GM23338 (cell line): ENCODE measurements around the gene TULP1. TPM values are rescaled to one million over a fixed set of nuclear protein-coding genes. Genes with fewer than 3 reads are reported as not detected.

Experiments
- ATAC-seq: fragments of 200-7000 bp; cut with Tn5 transposase; 3 replicates; pipeline ENCODE4 v1.9.1; 2020
- DNase-seq: peaks from one replicate; pipeline ENCODE4 v3.0.0-alpha.2; 2015; ENCODE audit warnings: low spot score
- H2AFZ ChIP-seq: fragments of 200-600 bp; sonication (generic); 2 replicates; pipeline ENCODE4 v1.8.0; 2016; ENCODE audit warnings: antibody characterized with exemption, mild to moderate bottlenecking, moderate library complexity
- H3F3A ChIP-seq: fragments of 200-600 bp; sonication (generic); replicated peaks from 2 replicates; pipeline ENCODE4 v1.8.0; 2017; ENCODE audit warnings: antibody characterized with exemption, mixed run types, low read depth
- H3K27ac ChIP-seq: fragments of 200-600 bp; sonication (generic); 2 replicates; pipeline ENCODE4 v1.6.1; 2016; ENCODE audit warnings: low read depth
- H3K27me3 ChIP-seq: fragments of 200-600 bp; sonication (generic); 2 replicates; pipeline ENCODE4 v1.8.0; 2016; ENCODE audit warnings: mild to moderate bottlenecking, mixed run types, moderate library complexity; ENCODE audit not compliant: insufficient read depth
- H3K36me3 ChIP-seq: fragments of 200-600 bp; sonication (generic); 2 replicates; pipeline ENCODE4 v1.8.0; 2016; ENCODE audit warnings: mild to moderate bottlenecking; ENCODE audit not compliant: insufficient read depth
- H3K4me1 ChIP-seq: fragments of 200-600 bp; sonication (generic); 2 replicates; pipeline ENCODE4 v1.8.0; 2016; ENCODE audit warnings: mild to moderate bottlenecking, moderate library complexity; ENCODE audit not compliant: insufficient read depth
- H3K4me2 ChIP-seq: fragments of 200-600 bp; sonication (generic); 2 replicates; pipeline ENCODE4 v1.7.1; 2017; ENCODE audit warnings: mixed run types
- H3K4me3 ChIP-seq: fragments of 200-600 bp; sonication (generic); 2 replicates; pipeline ENCODE4 v1.6.1; 2016; ENCODE audit warnings: mixed run types
- H3K79me2 ChIP-seq: fragments of 200-600 bp; sonication (generic); replicated peaks from 2 replicates; pipeline ENCODE4 v1.8.0; 2017; ENCODE audit warnings: mild to moderate bottlenecking; ENCODE audit not compliant: insufficient read depth
- H3K9me2 ChIP-seq: fragments of 200-600 bp; sonication (generic); 2 replicates; pipeline ENCODE4 v1.8.0; 2017; ENCODE audit not compliant: insufficient read depth
- H4K20me1 ChIP-seq: fragments of 200-600 bp; sonication (generic); replicated peaks from 2 replicates; pipeline ENCODE4 v1.8.0; 2017; ENCODE audit warnings: mild to moderate bottlenecking; ENCODE audit not compliant: insufficient read depth
- H3K27ac Mint-ChIP-seq: 2 replicates; pipeline ENCODE4 v1.8.0; 2020; ENCODE audit warnings: inconsistent platforms, mild to moderate bottlenecking, moderate library complexity, mixed read lengths
- H3K27me3 Mint-ChIP-seq: 3 replicates; pipeline ENCODE4 v1.8.0; 2022; ENCODE audit warnings: low read depth, mild to moderate bottlenecking, moderate library complexity, mixed read lengths, inconsistent platforms; ENCODE audit not compliant: insufficient read depth, poor library complexity
- H3K36me3 Mint-ChIP-seq: 3 replicates; pipeline ENCODE4 v1.8.0; 2021; ENCODE audit warnings: low read depth, mild to moderate bottlenecking, inconsistent platforms, moderate library complexity, mixed read lengths
- H3K4me1 Mint-ChIP-seq: 3 replicates; pipeline ENCODE4 v1.8.0; 2020; ENCODE audit warnings: mild to moderate bottlenecking, inconsistent platforms, mixed read lengths
- H3K4me3 Mint-ChIP-seq: 3 replicates; pipeline ENCODE4 v1.8.0; 2021; ENCODE audit warnings: moderate library complexity, mild to moderate bottlenecking, inconsistent platforms, mixed read lengths
- H3K9me3 Mint-ChIP-seq: 3 replicates; pipeline ENCODE4 v1.8.0; 2020; ENCODE audit warnings: moderate library complexity, mild to moderate bottlenecking, inconsistent platforms, mixed read lengths
- CREB1 ChIP-seq: fragments of 250-450 bp; sonication (Bioruptor Pico); IDR thresholded peaks from 2 replicates; pipeline ENCODE4 v1.5.0; 2020; ENCODE audit warnings: low read depth, mild to moderate bottlenecking, moderate library complexity
- CTCF ChIP-seq, 2 experiments: fragments of 200-600 bp in 1 of 2; sonication (generic) in 1 of 2; conservative IDR thresholded peaks; 2 replicates each; pipeline versions ENCODE4 v1.5.1 to v1.6.1; 2016 to 2017; ENCODE audit warnings: antibody characterized with exemption in 2 of 2, low read depth in 2 of 2, mild to moderate bottlenecking in 2 of 2, moderate library complexity in 1 of 2
- ETS1 ChIP-seq: IDR thresholded peaks from 2 replicates; pipeline ENCODE4 v1.6.1; 2016; ENCODE audit warnings: antibody characterized with exemption
- EZH2 ChIP-seq: fragments of 200-600 bp; sonication (generic); IDR thresholded peaks from one replicate; pipeline ENCODE4 v1.8.0; 2017; ENCODE audit warnings: antibody characterized with exemption, mild to moderate bottlenecking, low read depth; ENCODE audit not compliant: unreplicated experiment
- EZH2phosphoT487 ChIP-seq: fragments of 200-600 bp; sonication (generic); IDR thresholded peaks from one replicate; pipeline ENCODE4 v1.8.1; 2018; ENCODE audit warnings: antibody characterized with exemption; ENCODE audit not compliant: unreplicated experiment
- JUNB ChIP-seq: IDR thresholded peaks from one replicate; pipeline ENCODE4 v1.6.1; 2016; ENCODE audit warnings: antibody characterized with exemption; ENCODE audit not compliant: unreplicated experiment
- NANOG ChIP-seq: IDR thresholded peaks from 2 replicates; pipeline ENCODE4 v1.6.1; 2016; ENCODE audit warnings: antibody characterized with exemption, borderline replicate concordance
- POLR2AphosphoS5 ChIP-seq: IDR thresholded peaks from 2 replicates; pipeline ENCODE4 v1.6.1; 2016; ENCODE audit warnings: antibody characterized with exemption, low read depth
- REST ChIP-seq: IDR thresholded peaks from one replicate; pipeline ENCODE4 v1.6.1; 2018; ENCODE audit warnings: antibody characterized with exemption; ENCODE audit not compliant: unreplicated experiment
- STAT1 ChIP-seq: IDR thresholded peaks from one replicate; pipeline ENCODE4 v1.6.1; 2016; ENCODE audit warnings: antibody characterized with exemption; ENCODE audit not compliant: unreplicated experiment
- ZNF114 ChIP-seq: fragments of 250-450 bp; sonication (Bioruptor Pico); IDR thresholded peaks from 2 replicates; pipeline ENCODE4 v1.5.0; 2020; ENCODE audit warnings: mild to moderate bottlenecking, moderate library complexity
- ZNF331 ChIP-seq: fragments of 250-450 bp; sonication (Bioruptor Pico); IDR thresholded peaks from 2 replicates; pipeline ENCODE4 v1.5.0; 2020; ENCODE audit warnings: low read depth, mild to moderate bottlenecking, moderate library complexity
- ZNF462 ChIP-seq: fragments of 250-450 bp; sonication (Bioruptor Pico); IDR thresholded peaks from 2 replicates; pipeline ENCODE4 v1.5.0; 2020; ENCODE audit warnings: mild to moderate bottlenecking, moderate library complexity
- polyA plus RNA-seq: library from polyadenylated mRNA; unstranded; fragments of >200 nt; fragmentation: Nextera tagmentation; extraction: Ambion mirVana; gene quantifications from 2 replicates; pipeline ENCODE4 v1.2.1, GENCODE V29; 2016
- total RNA-seq: library from RNA; depleted of rRNA; stranded (reverse); fragments of >200 nt; shearing (Covaris generic); gene quantifications from 2 replicates; pipeline ENCODE4 v1.2.3, GENCODE V29; 2014

Gene TULP1
- total and polyA plus RNA-seq, 2 experiments from 2014 or later, result 3.0 to 3.8 TPM

GRCh38 chr6:35494161-35494563 lies 18.5 kb downstream of the TULP1 start:
- Histone ChIP-seq H3K9me2 (no peaks in the 10 kb centered on the region), H3K4me3 (peak overlapping the region; percentile 35), H3K27me3 (peaks cover 4% of the 10 kb centered on the region; the same call in 1 of the 2 replicates), H3F3A (peaks cover 16% of the 10 kb centered on the region; the same call in 1 of the 2 replicates), H3K4me2 (peak overlapping the region; percentile 98; the same call in 1 of the 2 replicates), H3K4me1 (peaks cover 77% of the 10 kb centered on the region), H4K20me1 (peaks cover 11% of the 10 kb centered on the region; the same call in 1 of the 2 replicates), H3K36me3 (no peaks in the 10 kb centered on the region), H3K27ac (no peak overlapping the region), H2AFZ (no peak overlapping the region), H3K79me2 (peaks cover 54% of the 10 kb centered on the region)
- DNase-seq (peak; percentile 66), ATAC-seq (no peak)
- peaks cover 5% of the 10 kb centered on the region; the same call in 1 of the 3 replicates for H3K36me3 Mint-ChIP-seq
- peaks cover 64% of the 10 kb centered on the region for H3K4me1 Mint-ChIP-seq
- H3K4me3 Mint-ChIP-seq, result peak overlapping the region; percentile 36
- H3K9me3 Mint-ChIP-seq, result no peaks in the 10 kb centered on the region; the same call in 2 of the 3 replicates
- H3K27me3 Mint-ChIP-seq, result peaks cover 51% of the 10 kb centered on the region
- TF ChIP-seq CTCF (conservative IDR thresholded peaks at IDR 0.05; ENCODE audit: low read depth in 2 of 2) (no peak), CREB1 (CRISPR knock-in tag) (no peak), ZNF114 (CRISPR knock-in tag) (no peak), ZNF331 (no peak), REST (no peak), ETS1 (no peak), NANOG (no peak), POLR2AphosphoS5 (no peak), STAT1 (no peak), ZNF462 (no peak), JUNB (no peak), EZH2phosphoT487 (no peak), EZH2 (no peak)
- peak overlapping the region; percentile 4; the same call in 1 of the 2 replicates for H3K27ac Mint-ChIP-seq
